Small intestine (tissue), 7 donors: Measurements from ENCODE around the gene HOXA3. TPM values are rescaled to one million over a fixed set of nuclear protein-coding genes. Genes with fewer than 3 reads are reported as not detected.

Source experiments
- DNase-seq, 2 donors: peaks; one replicate each; pipeline versions ENCODE4 v3.0.0 to v3.0.0-alpha.2; 2013
- FAIRE-seq: peaks from 2 replicates; lab custom pipeline; 2012; peaks lifted over from hg19 to GRCh38; lab: Jason Lieb, UNC
- H3K27ac ChIP-seq, 3 donors: one replicate each; pipeline ENCODE4 v1.5.1; 2013; ENCODE audit warnings: low read length in 2 of 3, mild to moderate bottlenecking in 2 of 3, control low read depth in 1 of 3, inconsistent platforms in 1 of 3, low read depth in 1 of 3, moderate library complexity in 1 of 3
- H3K27me3 ChIP-seq, 3 donors: one replicate each; pipeline ENCODE4 v1.6.1; 2013; ENCODE audit warnings: low read length in 3 of 3, inconsistent platforms in 1 of 3; ENCODE audit not compliant: control insufficient read depth in 3 of 3, insufficient read depth in 3 of 3
- H3K36me3 ChIP-seq, 3 donors: one replicate each; pipeline ENCODE4 v1.6.1; 2013; ENCODE audit warnings: low read length in 3 of 3, inconsistent platforms in 1 of 3, low read depth in 1 of 3, mild to moderate bottlenecking in 1 of 3, moderate library complexity in 1 of 3; ENCODE audit not compliant: control insufficient read depth in 3 of 3, insufficient read depth in 2 of 3
- H3K4me1 ChIP-seq, 3 donors: one replicate each; pipeline ENCODE4 v1.6.1; 2013; ENCODE audit warnings: low read length in 2 of 3, inconsistent platforms in 1 of 3, low read depth in 1 of 3, mild to moderate bottlenecking in 1 of 3, moderate library complexity in 1 of 3; ENCODE audit not compliant: control insufficient read depth in 3 of 3, insufficient read depth in 2 of 3
- H3K4me3 ChIP-seq, 3 donors: one replicate each; pipeline ENCODE4 v1.5.1; 2013; ENCODE audit warnings: low read length in 3 of 3, control low read depth in 1 of 3, inconsistent platforms in 1 of 3, low read depth in 1 of 3, mild to moderate bottlenecking in 1 of 3, moderate library complexity in 1 of 3
- H3K9me3 ChIP-seq, 2 donors: one replicate each; pipeline ENCODE4 v1.6.1; 2013; ENCODE audit warnings: low read depth in 1 of 2, low read length in 1 of 2; ENCODE audit not compliant: control insufficient read depth in 2 of 2, insufficient read depth in 1 of 2
- WGBS, 3 donors: extraction: QIAGEN DNeasy Blood & Tissue Kit; methylation state at CpG; one replicate each; pipeline ENCODE4 v1.1.7; 2013; 5-methylcytosine and 5-hydroxymethylcytosine counted together
- polyA plus RNA-seq, 4 donors: library from polyadenylated mRNA; stranded (reverse) in 3 of 4; unstranded in 1 of 4; fragments of 200-250 nt in 3 of 4; fragments of 120-200 nt in 1 of 4; gene quantifications; one replicate each; pipeline versions ENCODE4 v1.2.1 to v1.2.3, GENCODE V29; 2013
- donor health status: healthy with polysubstance abuse.
- donor health status: control.
- donor health status: control.
- donor health status: Bipolar disorder and iron deficiency.
- donor health status: healthy.

The HOXA3 gene
- polyA plus RNA-seq, 4 donors, result 0.45 to 47.4 (median 1.9) TPM

DNA sequence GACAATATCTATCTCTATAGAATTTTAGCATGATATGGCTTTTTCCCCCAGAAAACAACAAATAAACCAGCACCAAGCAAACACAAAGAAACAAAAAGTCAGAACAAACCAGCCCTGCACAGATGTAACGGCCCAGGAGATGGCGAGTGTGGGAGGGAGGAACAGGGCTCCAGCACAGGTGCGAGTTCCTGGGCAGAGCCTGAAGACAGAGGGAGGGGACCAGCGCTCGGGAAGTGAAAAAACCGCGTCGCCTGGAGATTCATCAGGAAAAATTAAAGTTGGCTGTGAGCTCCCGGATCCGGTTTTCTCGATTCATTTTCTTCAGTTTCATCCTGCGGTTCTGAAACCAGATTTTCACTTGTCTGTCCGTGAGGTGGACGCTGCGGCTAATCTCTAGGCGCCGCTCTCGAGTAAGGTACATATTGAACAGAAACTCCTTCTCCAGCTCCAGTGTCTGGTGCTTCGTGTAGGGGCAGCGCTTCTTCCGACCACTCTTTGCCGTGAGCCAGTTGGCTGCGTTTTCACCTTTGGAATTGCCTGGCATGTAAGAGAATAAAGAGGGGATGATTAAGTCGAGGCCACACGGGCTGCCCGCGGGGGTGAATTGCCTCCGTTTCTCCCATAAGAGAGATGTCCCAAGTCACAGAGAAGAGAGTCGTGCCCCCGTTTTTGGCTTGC lies 19.4 kb upstream of the HOXA3 start:
- DNase-seq (no peak), FAIRE-seq (no peak)
- H3K4me3 ChIP-seq, result peak overlapping the region in 2 of 3 donors; percentile 9 to 47
- peak overlapping the region in 1 of 3 donors; percentile 42 for H3K27ac ChIP-seq
- H3K27me3 ChIP-seq, result peaks cover 20 to 93% (median 78%) of the 10 kb centered on the region in 3 donors
- H3K36me3 ChIP-seq, result peaks cover 0 to 7% (median 0%) of the 10 kb centered on the region in 3 donors
- peaks cover 0 to 6% (median 0%) of the 10 kb centered on the region in 3 donors for H3K4me1 ChIP-seq
- 4 to 8% (median 6%) methylated on average over 30 of the region's 30 CpGs for WGBS, 3 donors
- H3K9me3 ChIP-seq, result peaks cover 0 to 14% of the 10 kb centered on the region in 2 donors

DNA sequence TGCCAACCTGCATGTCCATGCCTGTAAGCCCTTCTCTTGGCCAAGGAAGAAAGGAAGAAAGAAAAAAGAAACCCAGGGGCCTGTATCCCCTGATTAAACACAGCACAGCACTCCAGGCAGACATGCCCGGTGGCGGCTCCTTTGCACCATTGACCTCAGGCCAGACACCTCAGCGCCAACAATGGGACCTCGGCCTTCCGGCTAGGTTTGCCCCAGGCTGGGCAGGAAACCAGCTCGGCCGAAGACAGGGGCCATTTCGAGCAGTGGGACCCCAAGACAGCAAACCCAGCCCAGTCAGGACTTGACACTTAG lies 18.9 kb upstream of the HOXA3 start:
- Histone ChIP-seq H3K27ac (peak overlapping the region in 1 of 3 donors; percentile 42), H3K27me3 (peaks cover 20 to 93% (median 82%) of the 10 kb centered on the region in 3 donors), H3K9me3 (peaks cover 0 to 16% of the 10 kb centered on the region in 2 donors), H3K36me3 (peaks cover 0 to 7% (median 0%) of the 10 kb centered on the region in 3 donors), H3K4me1 (peaks cover 0 to 6% (median 0%) of the 10 kb centered on the region in 3 donors), H3K4me3 (peak overlapping the region in 2 of 3 donors; percentile 9 to 47)
- 6 to 12% (median 11%) methylated on average over 8 of the region's 8 CpGs for WGBS, 3 donors
- FAIRE-seq (no peak), DNase-seq (no peak)

DNA sequence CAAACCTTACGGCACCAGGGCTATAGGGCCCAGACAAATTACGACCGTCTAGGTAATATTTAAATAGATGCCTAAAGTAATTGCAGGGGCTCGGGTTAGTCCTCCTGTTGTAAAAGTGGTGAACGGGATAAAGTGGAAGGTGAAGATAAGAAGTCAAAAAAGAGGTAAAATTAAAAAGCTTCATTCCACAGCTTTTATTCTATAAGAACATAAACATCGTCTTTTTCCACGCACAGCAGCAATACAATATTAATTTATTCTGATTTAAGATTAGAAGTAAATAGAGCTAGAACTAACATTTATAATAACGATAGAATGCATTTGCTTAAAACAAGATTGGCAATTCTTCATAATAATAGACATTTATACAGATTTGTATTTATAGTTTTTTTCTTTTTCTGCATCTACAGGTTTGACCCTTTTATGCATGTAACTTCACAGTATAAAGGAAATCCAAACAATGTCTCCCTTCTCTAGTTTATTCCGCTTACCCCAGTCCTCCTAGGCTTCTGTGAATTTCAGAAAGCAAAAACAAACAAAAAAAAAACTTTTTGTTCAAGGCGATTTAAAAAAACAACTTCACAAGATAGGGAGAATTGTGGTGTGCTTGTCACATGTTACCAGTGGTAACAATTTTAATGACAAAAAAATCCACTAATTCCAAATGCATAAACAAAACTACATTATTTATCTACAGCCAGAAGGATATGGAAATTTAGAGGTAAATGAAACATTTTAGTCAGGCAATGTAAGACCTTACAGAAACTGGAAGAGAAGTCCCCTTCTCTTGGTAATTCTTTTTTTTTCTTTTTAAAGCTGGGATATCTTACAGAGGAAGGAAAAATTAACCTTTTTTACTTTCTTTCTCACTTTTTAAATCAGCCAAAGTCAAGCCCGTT lies 18.3 kb upstream of the HOXA3 start:
- WGBS, 3 donors, result 14 to 24% (median 20%) methylated on average over 11 of the region's 11 CpGs
- DNase-seq (no peak), FAIRE-seq (no peak)
- peaks cover 20 to 93% (median 84%) of the 10 kb centered on the region in 3 donors for H3K27me3 ChIP-seq
- peak overlapping the region in 1 of 3 donors; percentile 55 for H3K27ac ChIP-seq
- H3K4me3 ChIP-seq, result peak overlapping the region in 2 of 3 donors; percentile 47 to 51
- H3K9me3 ChIP-seq, result peaks cover 0 to 19% of the 10 kb centered on the region in 2 donors
- peaks cover 0 to 7% (median 0%) of the 10 kb centered on the region in 3 donors for H3K36me3 ChIP-seq
- peaks cover 0 to 6% (median 0%) of the 10 kb centered on the region in 3 donors for H3K4me1 ChIP-seq

DNA sequence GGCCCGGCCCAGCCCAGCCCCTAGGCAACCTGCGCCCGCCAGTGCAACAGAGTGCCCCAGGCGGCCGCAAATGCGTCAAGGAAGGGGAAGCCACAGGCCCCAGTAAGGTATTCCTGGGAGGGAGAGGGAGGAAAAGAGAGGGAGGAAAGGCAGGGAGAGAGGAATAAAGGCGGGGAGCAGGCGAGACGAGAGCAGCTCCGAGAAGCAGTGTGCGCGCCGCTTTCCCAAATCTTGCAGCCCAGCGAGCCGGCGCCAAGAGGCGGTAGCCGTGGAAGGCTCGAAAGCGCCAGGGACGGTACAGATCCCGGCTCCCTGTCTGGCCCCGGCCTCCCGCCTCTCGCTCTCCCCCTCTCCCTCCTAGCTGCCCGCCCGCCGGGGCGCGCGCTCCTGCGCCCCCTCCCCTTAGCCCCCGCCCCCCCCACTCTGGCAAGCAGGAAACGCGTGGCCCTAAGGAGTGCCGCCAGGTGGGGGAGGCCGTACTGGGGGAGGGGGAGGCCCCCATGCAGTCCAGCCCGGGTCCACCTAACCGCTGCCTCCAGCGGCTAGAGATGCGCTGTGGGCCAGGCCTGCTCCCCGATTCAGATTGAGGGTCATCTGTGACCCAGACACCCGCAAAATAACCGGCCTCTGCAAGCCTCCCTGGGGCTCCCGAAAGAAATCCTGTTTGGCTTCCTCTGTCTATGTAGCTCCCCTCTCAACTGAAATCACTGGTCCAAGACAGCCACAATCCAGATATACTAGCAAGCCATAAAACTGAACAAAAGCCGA lies 17.5 kb upstream of the HOXA3 start:
- peak overlapping the region in 1 of 3 donors; percentile 55 for H3K27ac ChIP-seq
- peaks cover 0 to 7% (median 0%) of the 10 kb centered on the region in 3 donors for H3K36me3 ChIP-seq
- DNase-seq, result no peak
- peaks cover 0 to 6% (median 0%) of the 10 kb centered on the region in 3 donors for H3K4me1 ChIP-seq
- 3% methylated on average over 31 to 46 of the region's 46 CpGs for WGBS, 3 donors
- H3K4me3 ChIP-seq, result peak overlapping the region in 2 of 3 donors; percentile 42 to 51
- peaks cover 0 to 19% of the 10 kb centered on the region in 2 donors for H3K9me3 ChIP-seq
- H3K27me3 ChIP-seq, result peaks cover 17 to 93% (median 84%) of the 10 kb centered on the region in 3 donors
- no peak for FAIRE-seq

DNA sequence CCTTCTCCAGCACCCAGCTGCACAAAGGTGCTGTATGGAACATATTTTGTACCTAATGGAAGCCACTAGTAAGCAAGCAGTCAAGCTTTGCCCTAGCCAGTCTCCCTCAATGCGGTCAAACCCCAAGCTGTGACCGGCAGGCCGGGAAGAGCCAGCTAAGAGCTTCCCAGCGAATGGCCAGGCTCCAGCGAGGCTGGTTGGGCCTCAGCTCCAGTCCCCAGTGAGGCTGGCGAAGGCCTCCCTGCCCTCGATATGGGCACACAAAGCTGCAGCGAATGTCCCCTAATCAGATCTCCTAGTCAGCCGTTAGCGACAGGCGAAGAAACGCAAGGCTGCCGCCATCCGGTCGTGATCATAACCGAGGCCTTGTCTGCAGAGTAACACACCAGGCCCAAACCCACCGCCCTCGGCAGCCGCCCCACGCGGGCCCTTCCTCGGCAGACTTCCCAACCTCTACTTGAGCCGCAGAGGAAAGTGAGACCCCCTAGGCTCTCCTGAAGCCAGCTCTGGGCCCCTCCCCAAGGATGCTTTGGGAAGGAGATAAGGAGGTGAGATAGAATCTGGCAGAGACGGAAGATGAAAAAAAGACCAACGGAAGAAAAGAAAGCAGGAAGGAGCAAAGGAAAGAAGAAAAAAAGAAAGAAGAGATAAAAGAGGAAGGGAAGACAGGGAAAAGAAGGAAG lies 16.0 kb upstream of the HOXA3 start:
- peaks cover 0 to 19% of the 10 kb centered on the region in 2 donors for H3K9me3 ChIP-seq
- H3K36me3 ChIP-seq, result peaks cover 0 to 9% (median 0%) of the 10 kb centered on the region in 3 donors
- no peak for FAIRE-seq
- peak in 1 of 2 donors; percentile 66 for DNase-seq
- H3K27me3 ChIP-seq, result peaks cover 19 to 93% (median 84%) of the 10 kb centered on the region in 3 donors
- peak overlapping the region in 1 of 3 donors; percentile 42 for H3K4me3 ChIP-seq
- 13 to 20% (median 13%) methylated on average over 25 of the region's 25 CpGs for WGBS, 3 donors
- H3K27ac ChIP-seq, result peak overlapping the region in 1 of 3 donors; percentile 61
- H3K4me1 ChIP-seq, result peaks cover 0 to 5% (median 0%) of the 10 kb centered on the region in 3 donors

DNA sequence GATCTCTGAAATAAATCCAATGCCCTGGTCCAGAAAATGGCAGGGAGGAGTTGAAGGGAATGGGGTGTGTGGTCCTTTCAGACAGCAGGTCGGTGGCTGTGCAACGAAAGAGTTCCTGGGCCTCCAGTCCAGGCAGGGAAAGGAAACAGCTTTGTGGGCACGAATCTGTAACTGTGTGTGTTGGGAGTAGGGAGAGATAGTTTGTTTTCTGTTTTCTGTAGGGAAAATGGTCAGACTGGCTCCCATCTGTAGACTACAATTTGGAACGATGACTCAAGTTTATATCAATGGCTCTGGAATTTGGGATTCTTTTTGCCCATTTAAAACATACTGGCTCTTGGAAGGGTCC lies 15.5 kb upstream of the HOXA3 start:
- Histone ChIP-seq H3K4me1 (peaks cover 0 to 5% (median 0%) of the 10 kb centered on the region in 3 donors), H3K27me3 (peaks cover 18 to 95% (median 82%) of the 10 kb centered on the region in 3 donors), H3K36me3 (peaks cover 0 to 11% (median 0%) of the 10 kb centered on the region in 3 donors), H3K9me3 (peaks cover 0 to 19% of the 10 kb centered on the region in 2 donors), H3K27ac (peak overlapping the region in 1 of 3 donors; percentile 61), H3K4me3 (peak overlapping the region in 2 of 3 donors; percentile 9 to 42)
- no peak for FAIRE-seq
- DNase-seq, result no peak
- 26 to 31% (median 28%) methylated on average over 4 of the region's 4 CpGs for WGBS, 3 donors

DNA sequence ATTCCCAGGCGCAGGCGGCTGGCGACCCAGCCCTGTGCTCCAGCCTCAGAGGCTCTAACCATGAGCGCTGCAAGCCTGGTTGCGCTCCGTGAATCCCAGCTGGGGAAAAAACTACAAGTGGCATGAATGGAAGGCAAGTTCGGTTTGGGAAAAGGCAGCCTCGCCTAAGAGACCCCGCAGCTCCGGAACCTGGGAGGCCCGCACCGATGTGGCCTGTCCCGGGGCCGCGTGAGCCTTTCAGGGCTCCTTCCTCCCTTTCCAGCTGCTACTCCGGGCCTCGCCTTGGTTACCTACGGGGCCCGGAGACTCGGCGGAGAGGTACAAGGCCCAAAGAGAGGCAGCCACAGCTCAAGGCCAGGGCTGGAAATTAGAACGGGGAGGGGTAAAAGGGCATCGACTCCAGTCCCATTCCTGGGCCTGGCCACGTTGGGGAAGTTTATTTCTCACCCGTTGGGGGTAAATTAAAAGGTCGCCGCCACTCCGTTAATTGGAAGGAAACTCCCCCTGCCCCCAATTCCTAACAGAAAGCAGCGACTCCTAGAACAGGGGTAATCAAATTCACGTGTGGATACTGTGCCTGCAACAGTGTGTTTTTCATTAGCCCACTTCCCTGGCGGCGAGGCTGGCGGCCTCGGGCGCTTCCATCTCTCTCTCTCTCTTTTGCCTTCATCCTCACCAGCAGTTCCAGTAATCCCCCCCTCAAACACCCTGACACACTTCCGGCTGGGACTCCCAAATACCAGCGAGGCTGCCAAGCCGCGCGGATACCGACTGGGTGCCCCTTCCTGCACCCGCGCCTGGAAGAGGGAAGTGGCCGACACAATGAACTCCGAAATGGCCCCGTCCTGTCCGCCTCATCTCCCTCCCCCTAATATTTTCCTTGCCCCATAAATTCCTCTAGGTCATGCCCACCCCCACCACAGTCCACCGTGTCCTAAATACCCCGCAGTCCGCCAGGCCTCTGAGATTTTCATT lies 14.4 kb upstream of the HOXA3 start:
- no peak for FAIRE-seq
- no peak for DNase-seq
- 11 to 20% (median 13%) methylated on average over 49 to 50 of the region's 50 CpGs for WGBS, 3 donors
- Histone ChIP-seq H3K27ac (peak overlapping the region in 1 of 3 donors; percentile 54), H3K27me3 (peaks cover 17 to 95% (median 75%) of the 10 kb centered on the region in 3 donors), H3K4me1 (peaks cover 0 to 5% (median 0%) of the 10 kb centered on the region in 3 donors), H3K4me3 (peak overlapping the region in 2 of 3 donors; percentile 40 to 48), H3K36me3 (peaks cover 0 to 14% (median 0%) of the 10 kb centered on the region in 3 donors), H3K9me3 (peaks cover 0 to 19% of the 10 kb centered on the region in 2 donors)
